ENCODE results near the gene ZAR1L. TPM values are rescaled to one million over a fixed set of nuclear protein-coding genes. Genes with fewer than 3 reads are reported as not detected.

The ZAR1L gene
- total and polyA plus RNA-seq, 9 donors: 0.36 TPM; not detected in 8

- Histone ChIP-seq H3K4me3 (no peak overlapping the region), H3K9me3 (no peaks in the 10 kb centered on the region), H3K27ac (no peak overlapping the region), H3K27me3 (no peaks in the 10 kb centered on the region), H3K36me3 (no peaks in the 10 kb centered on the region), H3K4me1 (ENCODE audit: insufficient read depth) (peaks cover 3% of the 10 kb centered on the region)
- 89 to 97% (median 95%) methylated on average over 1 of the region's 1 CpG for WGBS, 3 donors
- intact Hi-C loops (cut with DNase I): no loop called here
- TF ChIP-seq CTCF (IDR thresholded peaks at IDR 0.05) (no peak), EP300 (IDR thresholded peaks at IDR 0.05) (no peak), POLR2A (IDR thresholded peaks at IDR 0.05) (no peak)
- DNase-seq: no peak
These were observed 56.0 kb downstream of the ZAR1L start for GRCh38 chr13:32259116-32259515.

- no peak for DNase-seq
- Histone ChIP-seq H3K27me3 (no peaks in the 10 kb centered on the region), H3K4me3 (no peak overlapping the region), H3K4me1 (ENCODE audit: insufficient read depth) (peaks cover 3% of the 10 kb centered on the region), H3K27ac (no peak overlapping the region), H3K9me3 (no peaks in the 10 kb centered on the region), H3K36me3 (no peaks in the 10 kb centered on the region)
- TF ChIP-seq EP300 (IDR thresholded peaks at IDR 0.05): no peak
- TF ChIP-seq CTCF (IDR thresholded peaks at IDR 0.05): no peak
- no peak for TF ChIP-seq POLR2A (IDR thresholded peaks at IDR 0.05)
- intact Hi-C loops (cut with DNase I): no loop called here
These were observed 57.5 kb downstream of the ZAR1L start for GRCh38 chr13:32257649-32258048.

GRCh38 chr13:32256243-32256642, 58.9 kb downstream of the ZAR1L start:
- Histone ChIP-seq H3K9me3 (no peaks in the 10 kb centered on the region), H3K4me1 (ENCODE audit: insufficient read depth) (no peaks in the 10 kb centered on the region)

GRCh38 chr13:32255724-32256109, 59.4 kb downstream of the ZAR1L start:
- intact Hi-C loops (cut with DNase I): no loop called here
- Histone ChIP-seq H3K4me3 (no peak overlapping the region), H3K4me1 (ENCODE audit: insufficient read depth) (no peaks in the 10 kb centered on the region), H3K9me3 (no peaks in the 10 kb centered on the region), H3K36me3 (no peaks in the 10 kb centered on the region), H3K27me3 (no peaks in the 10 kb centered on the region), H3K27ac (no peak overlapping the region)
- no peak for TF ChIP-seq EP300 (IDR thresholded peaks at IDR 0.05)
- TF ChIP-seq POLR2A (IDR thresholded peaks at IDR 0.05): no peak
- no peak for TF ChIP-seq CTCF (IDR thresholded peaks at IDR 0.05)
- no peak for DNase-seq
- WGBS, 3 donors: 60 to 76% (median 67%) methylated on average over 6 of the region's 6 CpGs

More at GRCh38 chr13:32256243-32256642, 58.9 kb downstream of the ZAR1L start:
- Histone ChIP-seq H3K27ac (no peak overlapping the region), H3K4me3 (no peak overlapping the region), H3K27me3 (no peaks in the 10 kb centered on the region), H3K36me3 (no peaks in the 10 kb centered on the region)
- DNase-seq: no peak
- WGBS, 3 donors: 65 to 70% (median 65%) methylated on average over 4 of the region's 4 CpGs
- intact Hi-C loops (cut with DNase I): no loop called here
- TF ChIP-seq CTCF (IDR thresholded peaks at IDR 0.05) (no peak), POLR2A (IDR thresholded peaks at IDR 0.05) (no peak), EP300 (IDR thresholded peaks at IDR 0.05) (no peak)

Measured in ovary (tissue), 9 donors.